ENCODE measurements around the gene LAMA3. TPM values are rescaled to one million over a fixed set of nuclear protein-coding genes. Genes with fewer than 3 reads are reported as not detected.

LAMA3 gene
- total RNA-seq, 1 donor from 2014 or later = not detected

DNA sequence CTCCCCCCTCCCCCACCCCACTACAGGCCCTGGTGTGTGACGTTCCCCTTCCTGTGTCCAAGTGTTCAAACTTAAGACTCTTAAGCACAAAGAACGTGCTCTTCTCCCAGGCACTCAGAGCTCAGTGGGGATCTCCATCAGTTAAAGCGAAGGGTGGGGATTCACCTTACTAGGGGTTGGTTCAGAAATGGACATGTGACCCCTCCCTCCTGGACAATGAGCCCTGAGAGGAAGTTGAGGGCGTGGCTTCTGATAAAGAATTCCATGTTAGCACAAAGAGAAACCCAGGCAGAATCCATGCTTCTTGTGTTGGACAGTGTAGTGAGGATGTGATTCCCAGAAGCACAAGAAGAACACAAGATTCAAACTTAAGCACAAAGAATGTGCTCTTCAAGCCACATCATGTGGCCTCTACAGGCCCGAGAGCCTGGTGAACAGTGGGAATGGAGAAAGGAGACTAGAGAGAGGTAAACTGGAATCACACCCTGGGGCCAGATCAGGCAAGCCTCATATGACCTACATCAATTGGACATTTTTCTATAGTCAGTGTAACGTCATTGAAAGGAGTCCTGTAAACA lies 247.2 kb downstream of the LAMA3 start:
- peaks cover 4% of the 10 kb centered on the region for H3K36me3 Mint-ChIP-seq (ENCODE audit: low read depth)
- intact Hi-C loops (cut with micrococcal nuclease) = no loop called here
- H3K4me3 Mint-ChIP-seq = no peak overlapping the region
- peaks cover 47% of the 10 kb centered on the region for H3K4me1 Mint-ChIP-seq (ENCODE audit: low read depth)
- H3K27me3 Mint-ChIP-seq (ENCODE audit: insufficient read depth) = peaks cover 22% of the 10 kb centered on the region
- no peak overlapping the region for H3K27ac Mint-ChIP-seq
- DNase-seq (ENCODE audit: low spot score) = no peak
- H3K9me3 Mint-ChIP-seq = no peaks in the 10 kb centered on the region

GRCh38 chr18:23938043-23938756 lies 248.9 kb downstream of the LAMA3 start:
- Mint-ChIP-seq H3K4me3 (peak overlapping the region; percentile 17), H3K27ac (peak overlapping the region; percentile 61), H3K27me3 (ENCODE audit: insufficient read depth) (peaks cover 31% of the 10 kb centered on the region), H3K4me1 (ENCODE audit: low read depth) (peaks cover 53% of the 10 kb centered on the region), H3K9me3 (no peaks in the 10 kb centered on the region), H3K36me3 (ENCODE audit: low read depth) (peaks cover 1% of the 10 kb centered on the region)
- peak; percentile 8 for DNase-seq (ENCODE audit: low spot score)
- intact Hi-C loops (cut with micrococcal nuclease) = no loop called here

GRCh38 chr18:23938901-23939341 lies 249.7 kb downstream of the LAMA3 start:
- Mint-ChIP-seq H3K36me3 (ENCODE audit: low read depth) (peaks cover 1% of the 10 kb centered on the region), H3K4me1 (ENCODE audit: low read depth) (peaks cover 56% of the 10 kb centered on the region), H3K27ac (no peak overlapping the region), H3K27me3 (ENCODE audit: insufficient read depth) (peaks cover 28% of the 10 kb centered on the region), H3K9me3 (no peaks in the 10 kb centered on the region), H3K4me3 (no peak overlapping the region)
- no peak for DNase-seq (ENCODE audit: low spot score)
- intact Hi-C loops (cut with micrococcal nuclease) = no loop called here

DNA sequence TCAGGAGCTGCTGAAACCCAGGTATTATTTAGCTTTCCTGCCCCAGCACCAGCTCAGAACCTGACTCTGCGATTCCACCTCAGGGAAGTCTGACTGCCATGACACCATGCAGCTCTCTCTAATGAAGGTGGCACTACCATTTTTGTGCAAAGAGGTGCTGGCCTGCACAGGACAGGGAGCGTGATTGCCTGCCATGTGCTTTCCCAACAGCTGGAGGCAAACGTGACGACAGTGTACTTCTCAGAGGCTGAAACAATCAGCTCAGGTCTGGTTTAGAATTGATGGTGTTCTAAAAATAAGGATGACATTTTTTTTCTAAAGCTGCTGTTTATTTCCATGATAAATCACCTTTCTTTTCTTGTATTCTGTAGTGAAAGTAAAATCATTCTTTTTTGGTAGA lies 250.1 kb downstream of the LAMA3 start:
- Mint-ChIP-seq H3K27me3 (ENCODE audit: insufficient read depth) (peaks cover 28% of the 10 kb centered on the region), H3K9me3 (no peaks in the 10 kb centered on the region), H3K36me3 (ENCODE audit: low read depth) (peaks cover 1% of the 10 kb centered on the region), H3K4me1 (ENCODE audit: low read depth) (peaks cover 55% of the 10 kb centered on the region), H3K4me3 (no peak overlapping the region), H3K27ac (no peak overlapping the region)
- intact Hi-C loops (cut with micrococcal nuclease) = no loop called here
- DNase-seq (ENCODE audit: low spot score) = no peak

GRCh38 chr18:23939896-23940295 lies 250.6 kb downstream of the LAMA3 start:
- Mint-ChIP-seq H3K27ac (no peak overlapping the region), H3K9me3 (no peaks in the 10 kb centered on the region), H3K27me3 (ENCODE audit: insufficient read depth) (peaks cover 32% of the 10 kb centered on the region), H3K36me3 (ENCODE audit: low read depth) (peaks cover 1% of the 10 kb centered on the region), H3K4me1 (ENCODE audit: low read depth) (peaks cover 53% of the 10 kb centered on the region), H3K4me3 (no peak overlapping the region)
- intact Hi-C loops (cut with micrococcal nuclease) = loop anchor here (5.0 kb wide), 1 partner anchor 137 kb away; no protein-coding TSS in a partner anchor
- no peak for DNase-seq (ENCODE audit: low spot score)

GRCh38 chr18:23941791-23942190 lies 252.5 kb downstream of the LAMA3 start:
- Mint-ChIP-seq H3K27me3 (ENCODE audit: insufficient read depth) (peaks cover 35% of the 10 kb centered on the region), H3K9me3 (no peaks in the 10 kb centered on the region), H3K4me3 (no peak overlapping the region), H3K27ac (peak overlapping the region; percentile 18), H3K4me1 (ENCODE audit: low read depth) (peaks cover 35% of the 10 kb centered on the region), H3K36me3 (ENCODE audit: low read depth) (peaks cover 2% of the 10 kb centered on the region)
- intact Hi-C loops (cut with micrococcal nuclease) = loop anchor here (2.0 to 5.0 kb wide), 4 partner anchors 31 to 136 kb away; no protein-coding TSS in a partner anchor
- no peak for DNase-seq (ENCODE audit: low spot score)

GRCh38 chr18:23943104-23943503 lies 253.9 kb downstream of the LAMA3 start:
- intact Hi-C loops (cut with micrococcal nuclease) = loop anchor here (1.0 to 5.0 kb wide), 5 partner anchors 30 to 134 kb away; no protein-coding TSS in a partner anchor
- Mint-ChIP-seq H3K4me3 (peak overlapping the region; percentile 3), H3K27ac (no peak overlapping the region), H3K4me1 (ENCODE audit: low read depth) (peaks cover 26% of the 10 kb centered on the region), H3K36me3 (ENCODE audit: low read depth) (peaks cover 2% of the 10 kb centered on the region), H3K9me3 (no peaks in the 10 kb centered on the region), H3K27me3 (ENCODE audit: insufficient read depth) (peaks cover 33% of the 10 kb centered on the region)
- no peak for DNase-seq (ENCODE audit: low spot score)

DNA sequence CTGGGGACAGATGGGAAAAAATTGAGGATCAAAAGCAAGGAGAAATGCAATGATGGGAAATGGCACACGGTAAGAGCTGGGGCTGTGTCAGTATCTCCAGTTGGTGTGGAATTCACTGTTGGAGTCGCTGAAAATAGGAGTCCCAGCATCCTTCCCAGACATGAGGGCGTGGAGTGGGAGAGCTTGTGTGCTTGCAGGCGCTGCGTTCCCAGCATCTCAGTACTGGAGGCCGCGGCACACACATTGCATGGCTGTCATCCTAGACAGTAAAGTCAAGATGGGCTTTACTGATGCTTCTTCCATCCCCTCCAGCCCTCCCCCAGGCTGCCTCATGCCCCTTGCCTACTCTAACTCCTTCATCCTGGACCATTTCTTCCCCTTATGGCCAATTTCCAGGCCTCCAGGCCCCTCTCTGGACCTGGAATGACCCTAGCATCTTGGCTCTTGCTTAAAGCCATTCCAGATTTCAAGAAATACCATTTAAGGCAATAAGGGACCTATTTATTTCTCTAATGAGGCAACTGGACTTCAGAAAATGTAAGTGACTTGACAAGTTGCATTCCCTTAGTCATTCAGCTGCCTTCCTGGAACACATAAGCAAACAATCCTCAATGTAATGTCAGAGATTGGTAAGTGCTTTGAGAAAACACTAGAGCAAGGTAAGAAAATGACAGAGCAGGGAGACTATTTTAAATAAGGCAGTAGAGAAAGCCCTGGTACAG lies 254.8 kb downstream of the LAMA3 start:
- no peak for DNase-seq (ENCODE audit: low spot score)
- H3K4me3 Mint-ChIP-seq = no peak overlapping the region
- peaks cover 2% of the 10 kb centered on the region for H3K36me3 Mint-ChIP-seq (ENCODE audit: low read depth)
- peaks cover 17% of the 10 kb centered on the region for H3K4me1 Mint-ChIP-seq (ENCODE audit: low read depth)
- H3K27me3 Mint-ChIP-seq (ENCODE audit: insufficient read depth) = peaks cover 35% of the 10 kb centered on the region
- intact Hi-C loops (cut with micrococcal nuclease) = loop anchor here (1.0 to 5.0 kb wide), 5 partner anchors 29 to 133 kb away; no protein-coding TSS in a partner anchor
- H3K9me3 Mint-ChIP-seq = no peaks in the 10 kb centered on the region
- H3K27ac Mint-ChIP-seq = no peak overlapping the region

GRCh38 chr18:23945416-23946079 lies 256.3 kb downstream of the LAMA3 start:
- H3K4me1 Mint-ChIP-seq (ENCODE audit: low read depth) = peaks cover 20% of the 10 kb centered on the region
- no peaks in the 10 kb centered on the region for H3K9me3 Mint-ChIP-seq
- no peak for DNase-seq (ENCODE audit: low spot score)
- H3K27ac Mint-ChIP-seq = no peak overlapping the region
- no peak overlapping the region for H3K4me3 Mint-ChIP-seq
- intact Hi-C loops (cut with micrococcal nuclease) = no loop called here
- peaks cover 2% of the 10 kb centered on the region for H3K36me3 Mint-ChIP-seq (ENCODE audit: low read depth)
- H3K27me3 Mint-ChIP-seq (ENCODE audit: insufficient read depth) = peaks cover 36% of the 10 kb centered on the region

DNA sequence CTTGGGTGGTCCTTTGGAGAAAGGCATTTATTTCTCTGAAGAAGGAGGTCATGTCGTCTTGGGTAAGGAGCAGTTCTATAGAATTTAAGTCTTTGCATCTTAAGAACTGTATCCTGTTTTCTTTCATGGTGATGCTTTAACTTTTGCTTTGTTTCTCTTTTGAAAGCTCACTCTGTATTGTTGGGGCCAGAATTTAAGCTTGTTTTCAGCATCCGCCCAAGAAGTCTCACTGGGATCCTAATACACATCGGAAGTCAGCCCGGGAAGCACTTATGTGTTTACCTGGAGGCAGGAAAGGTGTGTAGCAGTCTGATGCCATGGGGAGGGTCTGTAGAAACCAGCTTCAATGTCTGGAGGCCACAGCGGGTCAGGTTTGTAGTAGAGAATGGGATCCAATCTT lies 260.6 kb downstream of the LAMA3 start:
- Mint-ChIP-seq H3K4me3 (no peak overlapping the region), H3K4me1 (ENCODE audit: low read depth) (peaks cover 5% of the 10 kb centered on the region), H3K9me3 (no peaks in the 10 kb centered on the region), H3K27ac (no peak overlapping the region), H3K27me3 (ENCODE audit: insufficient read depth) (peaks cover 28% of the 10 kb centered on the region), H3K36me3 (ENCODE audit: low read depth) (peaks cover 2% of the 10 kb centered on the region)
- intact Hi-C loops (cut with micrococcal nuclease) = no loop called here
- no peak for DNase-seq (ENCODE audit: low spot score)

- intact Hi-C loops (cut with micrococcal nuclease) = no loop called here
- DNase-seq (ENCODE audit: low spot score) = no peak
- no peaks in the 10 kb centered on the region for H3K9me3 Mint-ChIP-seq
- no peak overlapping the region for H3K4me3 Mint-ChIP-seq
- peaks cover 5% of the 10 kb centered on the region for H3K4me1 Mint-ChIP-seq (ENCODE audit: low read depth)
- no peaks in the 10 kb centered on the region for H3K36me3 Mint-ChIP-seq (ENCODE audit: low read depth)
- no peak overlapping the region for H3K27ac Mint-ChIP-seq
- H3K27me3 Mint-ChIP-seq (ENCODE audit: insufficient read depth) = peaks cover 23% of the 10 kb centered on the region
These were observed 261.4 kb downstream of the LAMA3 start for GRCh38 chr18:23950644-23951043.

DNA sequence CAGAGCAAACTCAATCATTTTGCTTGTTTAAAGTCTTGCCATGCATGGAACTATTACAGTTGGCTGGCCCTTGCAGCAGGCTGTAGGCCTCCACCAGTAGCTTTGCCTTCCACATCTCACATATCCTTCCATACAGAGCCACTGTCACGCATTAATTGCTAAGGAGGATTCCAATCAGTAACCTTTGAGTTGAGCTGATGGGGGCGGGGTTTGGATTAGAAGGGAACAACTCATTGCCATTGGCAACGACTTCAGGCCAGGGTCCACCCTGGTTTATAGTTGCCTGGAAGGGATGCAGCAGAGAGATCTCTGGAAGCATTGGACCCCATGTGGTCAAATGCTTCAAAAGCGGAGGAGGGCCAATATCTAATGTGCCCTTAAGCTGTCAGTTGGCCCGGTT lies 262.0 kb downstream of the LAMA3 start:
- H3K27me3 Mint-ChIP-seq (ENCODE audit: insufficient read depth) = peaks cover 21% of the 10 kb centered on the region
- intact Hi-C loops (cut with micrococcal nuclease) = no loop called here
- no peak for DNase-seq (ENCODE audit: low spot score)
- no peak overlapping the region for H3K27ac Mint-ChIP-seq
- H3K4me3 Mint-ChIP-seq = no peak overlapping the region
- no peaks in the 10 kb centered on the region for H3K36me3 Mint-ChIP-seq (ENCODE audit: low read depth)
- no peaks in the 10 kb centered on the region for H3K9me3 Mint-ChIP-seq
- peaks cover 5% of the 10 kb centered on the region for H3K4me1 Mint-ChIP-seq (ENCODE audit: low read depth)
